Mesendoderm (in vitro differentiated cells): ENCODE measurements around the gene ITFG2.
A peak's percentile ranks its signal among the peaks of the same experiment; 100 is the strongest.

Experiments
- DNase-seq: peaks from one replicate; pipeline ENCODE4 v3.0.0; 2013
- H2AK5ac ChIP-seq: 2 replicates; pipeline ENCODE4 v1.6.1; 2013; ENCODE audit warnings: low read length, inconsistent platforms
- H2BK120ac ChIP-seq: 2 replicates; pipeline ENCODE4 v1.6.1; 2013; ENCODE audit warnings: low read depth, mild to moderate bottlenecking, low read length, moderate library complexity, mixed read lengths
- H2BK15ac ChIP-seq: replicated peaks from 2 replicates; pipeline ENCODE4 v1.6.1; 2013; ENCODE audit warnings: low read depth, mild to moderate bottlenecking, moderate library complexity
- H2BK5ac ChIP-seq: 2 replicates; pipeline ENCODE4 v1.6.1; 2013; ENCODE audit warnings: low read length, inconsistent platforms
- H3K18ac ChIP-seq: 2 replicates; pipeline ENCODE4 v1.6.1; 2013; ENCODE audit warnings: mild to moderate bottlenecking, low read length, mixed read lengths
- H3K23ac ChIP-seq: one replicate; pipeline ENCODE4 v1.6.1; 2013; ENCODE audit warnings: low read length
- H3K27ac ChIP-seq: 2 replicates; pipeline ENCODE4 v1.5.1; 2013; ENCODE audit warnings: low read depth, mild to moderate bottlenecking, inconsistent platforms, low read length, moderate library complexity
- H3K27me3 ChIP-seq: 2 replicates; pipeline ENCODE4 v1.6.1; 2013; ENCODE audit warnings: low read length, control low read depth, mild to moderate bottlenecking, inconsistent platforms; ENCODE audit not compliant: insufficient read depth, poor library complexity
- H3K36me3 ChIP-seq: 2 replicates; pipeline ENCODE4 v1.6.1; 2013; ENCODE audit warnings: low read length, inconsistent platforms; ENCODE audit not compliant: control insufficient read depth, insufficient read depth
- H3K4ac ChIP-seq: one replicate; pipeline ENCODE4 v1.6.1; 2013; ENCODE audit warnings: low read depth, mild to moderate bottlenecking, low read length, moderate library complexity
- H3K4me1 ChIP-seq: 2 replicates; pipeline ENCODE4 v1.6.1; 2013; ENCODE audit warnings: low read depth, low read length, inconsistent platforms; ENCODE audit not compliant: control insufficient read depth
- H3K4me2 ChIP-seq: 2 replicates; pipeline ENCODE4 v1.6.1; 2013; ENCODE audit warnings: low read length
- H3K4me3 ChIP-seq: 2 replicates; pipeline ENCODE4 v1.5.1; 2013; ENCODE audit warnings: mild to moderate bottlenecking, low read length
- H3K56ac ChIP-seq: one replicate; pipeline ENCODE4 v1.6.1; 2013; ENCODE audit warnings: low read length
- H3K79me1 ChIP-seq: 2 replicates; pipeline ENCODE4 v1.6.1; 2013; ENCODE audit warnings: low read length, inconsistent platforms
- H3K79me2 ChIP-seq: 2 replicates; pipeline ENCODE4 v1.6.1; 2013; ENCODE audit warnings: mild to moderate bottlenecking, low read length; ENCODE audit not compliant: control insufficient read depth, insufficient read depth
- H3K9ac ChIP-seq: 2 replicates; pipeline ENCODE4 v1.6.1; 2013; ENCODE audit warnings: low read length, inconsistent platforms
- H4K5ac ChIP-seq: one replicate; pipeline ENCODE4 v1.6.1; 2013; ENCODE audit warnings: low read length
- H4K8ac ChIP-seq: one replicate; pipeline ENCODE4 v1.6.1; 2013; ENCODE audit warnings: low read depth, mild to moderate bottlenecking, control low read depth, low read length, moderate library complexity
- WGBS: extraction: QIAGEN DNeasy Blood & Tissue Kit; methylation state at CpG from one replicate; pipeline ENCODE4 v1.1.7; 2013; ENCODE audit warnings: low lambda C conversion rate, missing lambda C conversion rate; ENCODE audit not compliant: insufficient coverage; ENCODE audit errors: extremely low coverage; 5-methylcytosine and 5-hydroxymethylcytosine counted together

Gene ITFG2

DNA sequence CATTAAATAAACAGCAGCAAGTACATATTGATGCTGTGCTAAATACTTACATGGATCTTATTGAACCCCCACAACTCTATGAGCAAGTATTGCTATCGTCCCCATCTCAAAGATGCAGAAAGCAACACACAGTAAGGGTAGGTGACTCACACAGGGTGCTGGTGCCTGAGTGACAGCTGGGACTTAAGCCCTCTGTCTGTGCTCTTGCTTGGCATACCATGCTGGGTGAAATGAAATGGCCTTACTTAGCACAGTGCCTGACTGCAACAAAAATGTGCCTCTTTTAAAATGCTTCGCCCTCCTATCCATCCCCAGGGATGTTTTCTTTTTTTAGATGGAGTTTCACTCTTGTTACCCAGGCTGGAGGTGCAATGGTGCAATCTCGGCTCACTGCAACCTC, 43.6 kb downstream of the ITFG2 start:
- no peak overlapping the region for H3K23ac ChIP-seq
- peaks cover 10% of the 10 kb centered on the region for H3K36me3 ChIP-seq
- no peaks in the 10 kb centered on the region for H3K27me3 ChIP-seq
- no peak overlapping the region for H3K4me3 ChIP-seq
- H4K8ac ChIP-seq, result no peak overlapping the region
- no peak overlapping the region for H3K4me2 ChIP-seq
- no peak overlapping the region for H2BK15ac ChIP-seq
- H3K79me1 ChIP-seq, result no peaks in the 10 kb centered on the region
- H3K18ac ChIP-seq, result no peak overlapping the region
- WGBS, result no CpG with 5 or more reads among the region's 3 CpGs
- no peak overlapping the region for H3K27ac ChIP-seq
- no peak overlapping the region for H2BK5ac ChIP-seq
- H4K5ac ChIP-seq, result no peak overlapping the region
- no peak overlapping the region for H2AK5ac ChIP-seq
- no peaks in the 10 kb centered on the region for H3K4me1 ChIP-seq
- no peak overlapping the region for H3K56ac ChIP-seq
- no peak overlapping the region for H3K4ac ChIP-seq
- peak; percentile 44 for DNase-seq
- H3K79me2 ChIP-seq, result no peaks in the 10 kb centered on the region
- H2BK120ac ChIP-seq, result no peak overlapping the region
- no peak overlapping the region for H3K9ac ChIP-seq

GRCh38 chr12:2857021-2857431, 44.6 kb downstream of the ITFG2 start, which contains the start of gene TEX52:
TSS of gene TEX52 (minus strand) at chr12:2857039. CDS start at chr12:2857026, 13 bp downstream.
- H3K18ac ChIP-seq, result no peak within 1 kb of the TSS
- H3K79me2 ChIP-seq, result no peaks in the 10 kb centered on the region
- H3K27me3 ChIP-seq, result no peaks in the 10 kb centered on the region
- H3K23ac ChIP-seq, result no peak within 1 kb of the TSS
- H3K4me2 ChIP-seq, result no peak within 1 kb of the TSS
- no peak within 1 kb of the TSS for H2BK120ac ChIP-seq
- H3K36me3 ChIP-seq, result peaks cover 10% of the 10 kb centered on the region
- no CpG with 5 or more reads among the region's 3 CpGs for WGBS
- no peak within 1 kb of the TSS for H2BK15ac ChIP-seq
- H3K4me1 ChIP-seq, result no peaks in the 10 kb centered on the region
- no peak within 1 kb of the TSS for H3K4ac ChIP-seq
- no peak within 1 kb of the TSS for H3K4me3 ChIP-seq
- peak; percentile 89 for DNase-seq
- H4K8ac ChIP-seq, result no peak within 1 kb of the TSS
- no peak within 1 kb of the TSS for H3K27ac ChIP-seq
- H3K56ac ChIP-seq, result no peak within 1 kb of the TSS
- H2AK5ac ChIP-seq, result no peak within 1 kb of the TSS
- H2BK5ac ChIP-seq, result no peak within 1 kb of the TSS
- no peaks in the 10 kb centered on the region for H3K79me1 ChIP-seq
- H3K9ac ChIP-seq, result no peak within 1 kb of the TSS
- no peak within 1 kb of the TSS for H4K5ac ChIP-seq

DNA sequence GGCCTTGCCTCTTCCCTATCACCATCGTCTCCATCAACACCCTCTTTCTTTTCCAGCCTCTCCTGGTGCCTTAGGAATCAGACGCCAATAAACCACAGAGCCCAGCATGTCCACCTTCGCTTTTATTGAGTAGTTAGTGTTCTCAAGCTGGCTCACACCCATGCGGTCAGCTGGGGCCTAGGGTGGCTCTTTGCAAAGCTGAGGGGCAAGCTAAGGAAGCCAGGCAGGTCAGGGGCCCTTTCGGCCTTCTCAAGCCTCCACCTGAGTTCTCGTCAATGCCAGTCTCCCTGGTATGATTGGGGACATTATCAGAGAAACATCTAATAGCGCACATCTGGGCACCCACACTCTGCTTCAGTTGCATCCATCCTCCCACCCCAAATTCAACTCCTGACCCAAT, 45.1 kb downstream of the ITFG2 start:
- H3K9ac ChIP-seq, result no peak overlapping the region
- no peaks in the 10 kb centered on the region for H3K4me1 ChIP-seq
- no peak overlapping the region for H3K4me3 ChIP-seq
- no peaks in the 10 kb centered on the region for H3K79me2 ChIP-seq
- no peak overlapping the region for H3K23ac ChIP-seq
- no peak overlapping the region for H2BK120ac ChIP-seq
- H3K36me3 ChIP-seq, result peaks cover 10% of the 10 kb centered on the region
- no peak for DNase-seq
- H3K4me2 ChIP-seq, result no peak overlapping the region
- no peak overlapping the region for H2BK5ac ChIP-seq
- no peak overlapping the region for H3K18ac ChIP-seq
- WGBS, result no CpG with 5 or more reads among the region's 7 CpGs
- no peak overlapping the region for H3K56ac ChIP-seq
- no peak overlapping the region for H2BK15ac ChIP-seq
- H4K5ac ChIP-seq, result no peak overlapping the region
- no peak overlapping the region for H4K8ac ChIP-seq
- H3K79me1 ChIP-seq, result no peaks in the 10 kb centered on the region
- no peaks in the 10 kb centered on the region for H3K27me3 ChIP-seq
- H3K27ac ChIP-seq, result no peak overlapping the region
- no peak overlapping the region for H2AK5ac ChIP-seq
- no peak overlapping the region for H3K4ac ChIP-seq

- H3K9ac ChIP-seq, result no peak overlapping the region
- no peaks in the 10 kb centered on the region for H3K79me2 ChIP-seq
- no peak overlapping the region for H3K18ac ChIP-seq
- no peak overlapping the region for H3K27ac ChIP-seq
- H3K79me1 ChIP-seq, result no peaks in the 10 kb centered on the region
- no peak overlapping the region for H3K4me3 ChIP-seq
- no peak overlapping the region for H3K23ac ChIP-seq
- peaks cover 13% of the 10 kb centered on the region for H3K36me3 ChIP-seq
- no peak for DNase-seq
- H2BK5ac ChIP-seq, result no peak overlapping the region
- no peak overlapping the region for H3K4ac ChIP-seq
- H3K27me3 ChIP-seq, result no peaks in the 10 kb centered on the region
- no peak overlapping the region for H2BK15ac ChIP-seq
- no CpG with 5 or more reads among the region's 2 CpGs for WGBS
- no peaks in the 10 kb centered on the region for H3K4me1 ChIP-seq
- no peak overlapping the region for H3K4me2 ChIP-seq
- no peak overlapping the region for H4K5ac ChIP-seq
- no peak overlapping the region for H2BK120ac ChIP-seq
- no peak overlapping the region for H2AK5ac ChIP-seq
- H4K8ac ChIP-seq, result no peak overlapping the region
- no peak overlapping the region for H3K56ac ChIP-seq
These were observed 45.9 kb downstream of the ITFG2 start for GRCh38 chr12:2858334-2858733.

- Histone ChIP-seq H3K4ac (no peak overlapping the region), H2BK120ac (no peak overlapping the region), H3K36me3 (peaks cover 13% of the 10 kb centered on the region), H3K4me2 (no peak overlapping the region), H3K23ac (no peak overlapping the region), H3K18ac (no peak overlapping the region), H2BK5ac (no peak overlapping the region), H3K56ac (no peak overlapping the region), H4K5ac (no peak overlapping the region), H3K27ac (no peak overlapping the region), H3K79me1 (no peaks in the 10 kb centered on the region), H2AK5ac (no peak overlapping the region), H2BK15ac (no peak overlapping the region), H3K79me2 (no peaks in the 10 kb centered on the region), H3K4me3 (no peak overlapping the region), H3K27me3 (no peaks in the 10 kb centered on the region), H4K8ac (no peak overlapping the region), H3K9ac (no peak overlapping the region), H3K4me1 (no peaks in the 10 kb centered on the region)
- no CpG with 5 or more reads among the region's 12 CpGs for WGBS
- no peak for DNase-seq
These were observed 46.5 kb downstream of the ITFG2 start for GRCh38 chr12:2858944-2859421.

GRCh38 chr12:2860170-2860569, 47.7 kb downstream of the ITFG2 start:
- Histone ChIP-seq H4K5ac (no peak overlapping the region), H2AK5ac (no peak overlapping the region), H2BK5ac (no peak overlapping the region), H3K4me2 (no peak overlapping the region), H3K27ac (no peak overlapping the region), H3K79me1 (no peaks in the 10 kb centered on the region), H3K4me1 (no peaks in the 10 kb centered on the region), H3K18ac (no peak overlapping the region), H3K23ac (no peak overlapping the region), H3K4ac (no peak overlapping the region), H2BK15ac (no peak overlapping the region), H3K79me2 (no peaks in the 10 kb centered on the region), H3K4me3 (no peak overlapping the region), H3K56ac (no peak overlapping the region), H3K9ac (no peak overlapping the region), H4K8ac (no peak overlapping the region), H3K36me3 (peaks cover 24% of the 10 kb centered on the region), H3K27me3 (no peaks in the 10 kb centered on the region), H2BK120ac (no peak overlapping the region)
- DNase-seq, result no peak
